WI38 (cell line): ENCODE measurements around the gene ZNF708.
"Not testable (repeated sequence)": the region's sequence is repeated elsewhere in the genome, so short reads cannot be mapped to it uniquely, and the experiment has no call there.

ENCODE experiments used
- H3K4me3 ChIP-seq: 2 replicates; pipeline ENCODE4 v1.5.1; 2011; ENCODE audit warnings: low read depth, mild to moderate bottlenecking, control low read depth, low read length
- CTCF ChIP-seq: IDR thresholded peaks from 2 replicates; pipeline ENCODE4 v1.5.1; 2012; ENCODE audit warnings: low read depth, mild to moderate bottlenecking, control low read depth, low read length

ZNF708 gene

GRCh38 chr19:21308773-21309172 is 20.4 kb downstream of the ZNF708 start:
- H3K4me3 ChIP-seq = no peak overlapping the region
- no peak for TF ChIP-seq CTCF

GRCh38 chr19:21306881-21307479 is 22.2 kb downstream of the ZNF708 start:
- not testable (repeated sequence) for H3K4me3 ChIP-seq

- H3K4me3 ChIP-seq = not testable (repeated sequence)
Observed at GRCh38 chr19:21293768-21294167, 35.4 kb downstream of the ZNF708 start.

- TF ChIP-seq CTCF = no peak
- H3K4me3 ChIP-seq = no peak overlapping the region
Observed at GRCh38 chr19:21269813-21270212, 59.4 kb downstream of the ZNF708 start.

- TF ChIP-seq CTCF = no peak
- no peak overlapping the region for H3K4me3 ChIP-seq
Observed at GRCh38 chr19:21264891-21265290, 64.3 kb downstream of the ZNF708 start.

GRCh38 chr19:21264416-21264815 is 64.8 kb downstream of the ZNF708 start:
- no peak overlapping the region for H3K4me3 ChIP-seq
- TF ChIP-seq CTCF = no peak

- not testable (repeated sequence) for H3K4me3 ChIP-seq
Observed at GRCh38 chr19:21260848-21261381, 68.3 kb downstream of the ZNF708 start.

- no peak overlapping the region for H3K4me3 ChIP-seq
- no peak for TF ChIP-seq CTCF
Observed at GRCh38 chr19:21260164-21260847, 68.9 kb downstream of the ZNF708 start.

GRCh38 chr19:21259421-21260124 is 69.6 kb downstream of the ZNF708 start:
- H3K4me3 ChIP-seq = not testable (repeated sequence)
